AG04450 (cell line): Measurements from ENCODE around the gene RBM38. TPM values are rescaled to one million over a fixed set of nuclear protein-coding genes. Genes with fewer than 3 reads are reported as not detected.

Experiments used
- CTCF ChIA-PET: fragments of 300-600, 350-600 bp; formaldehyde crosslinking; extraction: SDS; loops from one replicate; lab custom pipeline; 2022; ENCODE audit warnings: antibody characterized with exemption, inconsistent platforms; lab: Charles Lee
- POLR2A ChIA-PET: fragments of 350-600 bp; formaldehyde crosslinking; extraction: SDS; loops from one replicate; lab custom pipeline; 2021; ENCODE audit warnings: antibody characterized with exemption, inconsistent platforms; lab: Yijun Ruan, JAX
- DNase-seq: peaks from one replicate; pipeline ENCODE4 v3.0.0-alpha.2; 2011; ENCODE audit warnings: low read depth, low spot score
- H3K27ac ChIP-seq: one replicate; pipeline ENCODE4 v1.5.1; 2012; ENCODE audit warnings: low read depth, low read length, control low read depth
- H3K27me3 ChIP-seq: one replicate; pipeline ENCODE4 v1.6.0; 2012; ENCODE audit warnings: low read length; ENCODE audit not compliant: control insufficient read depth, insufficient read depth
- H3K4me3 ChIP-seq: 2 replicates; pipeline ENCODE4 v1.5.1; 2011; ENCODE audit warnings: mild to moderate bottlenecking, low read depth, low read length, control low read depth
- H3K9me3 ChIP-seq: 2 replicates; pipeline ENCODE4 v1.5.1; 2012; ENCODE audit warnings: low read length; ENCODE audit not compliant: control insufficient read depth, insufficient read depth
- CTCF ChIP-seq: IDR thresholded peaks from 2 replicates; pipeline ENCODE4 v1.5.1; 2011; ENCODE audit warnings: low read depth, low read length, control low read depth, inconsistent platforms
- polyA plus RNA-seq: library from polyadenylated mRNA; depleted of rRNA; stranded (reverse); fragments of >200 nt; gene quantifications from 2 replicates; pipeline ENCODE4 v1.2.3, GENCODE V29; 2011; rRNA removed

Gene RBM38
- polyA plus RNA-seq, 1 experiment: 5.2 TPM

GRCh38 chr20:57457243-57458095, 66.3 kb downstream of the RBM38 start:
- ChIA-PET POLR2A (no interaction called here), CTCF (no interaction called here)
- H3K4me3 ChIP-seq: no peak overlapping the region
- peaks cover 26% of the 10 kb centered on the region for H3K27me3 ChIP-seq
- no peak overlapping the region for H3K27ac ChIP-seq
- TF ChIP-seq CTCF: no peak
- peaks cover 3% of the 10 kb centered on the region; the same call in 1 of the 2 replicates for H3K9me3 ChIP-seq
- no peak for DNase-seq

- no peak overlapping the region for H3K27ac ChIP-seq
- no peak overlapping the region for H3K4me3 ChIP-seq
- CTCF ChIA-PET: no interaction called here
- DNase-seq: no peak
- H3K9me3 ChIP-seq: peaks cover 3% of the 10 kb centered on the region; the same call in 1 of the 2 replicates
- no peak for TF ChIP-seq CTCF
- H3K27me3 ChIP-seq: peaks cover 26% of the 10 kb centered on the region
- POLR2A ChIA-PET: no interaction called here
Measured at GRCh38 chr20:57458400-57459160, 67.4 kb downstream of the RBM38 start.

Other genes with a start within 250 kb of the RBM38 start
- gene BMP7, start 124.8 kb upstream of the RBM38 start, polyA plus RNA-seq: not detected in 2 replicates
- gene SPO11, start 61.6 kb upstream of the RBM38 start, polyA plus RNA-seq: not detected in 2 replicates
- gene RAE1, start 40.1 kb upstream of the RBM38 start, polyA plus RNA-seq: 43.2 and 45.8 TPM in 2 replicates
- gene CTCFL, start 133.7 kb downstream of the RBM38 start, polyA plus RNA-seq: not detected in 2 replicates
- gene PCK1, start 169.7 kb downstream of the RBM38 start, polyA plus RNA-seq: not detected in 2 replicates
- not detected in 2 replicates for gene ZBP1, start 229.0 kb downstream of the RBM38 start, polyA plus RNA-seq